ENCODE data around the gene B4GALNT3.

The B4GALNT3 gene

DNA sequence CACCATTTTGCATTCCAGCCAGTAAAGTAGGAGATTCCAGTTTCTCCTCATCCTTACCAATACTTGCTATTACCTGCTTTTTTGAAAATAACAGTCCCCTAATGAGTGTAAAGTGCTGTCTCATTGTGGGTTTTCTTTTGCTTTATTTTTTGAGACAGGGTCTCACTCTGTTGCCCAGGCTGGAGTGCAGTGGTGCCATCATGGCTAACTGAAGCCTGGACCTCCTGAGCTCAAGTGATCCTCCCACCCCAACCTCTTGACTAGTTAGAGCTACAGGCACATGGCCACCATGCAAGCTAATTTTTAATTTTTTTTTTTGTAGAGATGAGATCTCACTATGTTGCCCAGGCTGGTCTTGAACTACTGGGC lies 142.9 kb downstream of the B4GALNT3 start:
- no peak for DNase-seq

DNA sequence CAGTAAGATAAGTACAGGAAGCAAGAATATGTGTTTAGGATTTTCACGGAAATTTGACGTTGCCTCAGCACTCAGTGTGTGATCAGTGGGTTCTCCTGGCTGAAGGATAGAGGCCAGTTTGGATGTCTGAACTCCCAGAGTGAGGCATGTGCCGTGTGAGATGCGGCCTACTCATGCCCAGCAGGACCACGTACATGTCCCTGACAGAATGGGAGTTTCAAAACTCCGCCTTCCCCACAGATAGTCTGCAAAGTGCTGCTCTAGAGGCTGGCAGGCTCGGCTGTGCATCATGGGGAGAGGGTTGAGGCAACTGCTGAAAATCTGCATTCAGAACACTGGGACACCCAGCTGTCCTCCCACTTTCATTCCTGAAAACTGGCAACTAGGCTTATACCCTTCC lies 145.2 kb downstream of the B4GALNT3 start:
- no peak for DNase-seq

DNA sequence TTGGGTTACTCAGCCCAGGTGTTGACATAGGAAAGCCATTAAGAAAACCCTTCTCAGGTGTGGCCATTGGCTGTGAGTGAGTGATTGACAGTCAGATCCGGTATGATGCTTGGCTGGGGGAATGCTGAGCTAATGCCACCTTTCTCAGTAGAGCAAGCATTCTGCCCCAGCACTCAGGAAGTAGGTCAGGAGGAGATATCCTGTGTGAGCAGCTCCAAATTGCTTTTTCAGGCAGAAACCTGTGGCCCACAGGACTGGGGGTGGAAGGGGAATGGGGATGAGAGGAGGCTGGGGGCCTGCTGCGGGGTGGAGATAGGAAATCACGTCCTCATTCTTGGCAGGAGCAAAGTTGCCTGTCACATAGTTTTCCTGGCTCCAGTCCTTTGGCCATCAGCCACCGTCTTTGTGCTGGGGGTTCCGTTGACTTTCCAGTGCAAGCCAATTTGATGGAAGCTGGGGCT lies 147.8 kb downstream of the B4GALNT3 start:
- DNase-seq: no peak

DNA sequence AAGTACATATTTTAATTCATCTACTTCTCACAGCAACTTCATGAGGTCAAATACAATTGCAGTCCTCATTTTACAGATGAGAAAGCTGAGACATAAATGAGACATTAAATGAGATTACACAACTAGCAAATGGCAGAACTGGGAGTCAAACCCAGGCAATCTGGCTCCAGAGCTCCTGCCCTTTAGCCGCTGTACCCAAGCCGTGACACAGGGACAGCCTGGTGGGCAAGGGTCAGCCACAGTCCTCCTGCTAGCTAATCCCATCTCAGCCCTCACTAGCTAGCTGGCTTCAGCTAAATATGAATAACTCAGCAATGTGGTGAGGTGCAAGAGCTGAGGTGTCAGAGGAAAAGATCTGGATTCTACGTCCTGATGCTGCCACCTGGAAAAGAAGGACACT lies 148.7 kb downstream of the B4GALNT3 start:
- DNase-seq: no peak

GRCh38 chr12:608921-609320 lies 149.2 kb downstream of the B4GALNT3 start:
- DNase-seq: no peak

GRCh38 chr12:611721-612120 lies 152.0 kb downstream of the B4GALNT3 start:
- DNase-seq: no peak

GRCh38 chr12:612293-612692 lies 152.6 kb downstream of the B4GALNT3 start:
- DNase-seq: no peak

DNA sequence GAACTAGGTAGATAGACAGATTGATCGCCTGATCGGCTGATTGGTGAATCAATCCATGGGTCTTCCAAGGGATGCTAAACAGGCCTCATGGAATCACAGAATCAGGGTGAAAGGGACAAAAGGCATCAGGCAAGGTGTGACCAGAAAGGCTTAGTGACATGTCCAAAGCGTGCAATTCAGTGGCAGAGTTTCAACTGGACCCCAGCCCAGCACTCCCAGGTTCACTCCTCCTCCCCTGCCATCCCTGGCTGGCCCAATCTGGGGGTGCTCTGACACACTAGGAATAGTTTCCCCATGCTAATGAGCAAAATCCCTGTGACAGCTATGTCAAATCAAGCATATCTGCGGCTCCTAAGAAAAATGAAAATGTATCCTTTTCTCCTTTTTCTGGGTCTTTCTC lies 153.1 kb downstream of the B4GALNT3 start:
- no peak for DNase-seq

All from NCI-H146 (cell line).